ENCODE data around the gene EPN2. TPM values are rescaled to one million over a fixed set of nuclear protein-coding genes. Genes with fewer than 3 reads are reported as not detected.

Gene EPN2
- total and polyA plus RNA-seq, 2 experiments from 2014 or later: 19.0 to 35.9 TPM

DNA sequence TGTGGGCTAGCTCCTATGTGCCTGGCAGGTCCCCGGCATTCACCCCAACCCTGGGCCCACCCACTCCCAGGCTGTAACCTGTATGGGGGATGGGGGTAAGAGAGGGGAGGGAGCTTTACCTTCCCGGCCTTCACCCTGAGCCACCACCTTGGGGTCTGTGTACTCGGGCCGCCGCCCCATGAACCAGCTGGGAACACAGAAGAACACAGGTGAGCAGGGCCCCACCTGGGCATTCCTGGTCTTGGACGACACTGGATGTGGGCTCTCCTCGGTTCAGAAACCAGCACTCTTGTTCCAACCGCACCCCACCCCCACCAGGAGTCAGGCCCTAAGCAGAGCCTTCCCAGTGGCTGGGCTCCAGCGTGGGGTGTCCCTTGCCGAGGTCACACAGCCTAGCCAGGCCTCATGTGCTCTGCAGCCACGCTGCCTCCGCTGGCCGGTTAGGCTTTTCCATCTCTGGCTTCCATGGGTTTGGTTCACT, 106.5 kb downstream of the EPN2 start:
- Histone ChIP-seq H3K9me3 (ENCODE audit: low read depth) (no peaks in the 10 kb centered on the region), H3K27me3 (no peaks in the 10 kb centered on the region), H2AFZ (no peak overlapping the region), H3K4me2 (no peak overlapping the region), H3K36me3 (replicated peaks; ENCODE audit: insufficient read depth, low read depth) (no peaks in the 10 kb centered on the region), H3K9me2 (replicated peaks; ENCODE audit: insufficient read depth) (no peaks in the 10 kb centered on the region), H3K27ac (no peak overlapping the region), H3K79me2 (no peaks in the 10 kb centered on the region), H3K4me3 (no peak overlapping the region), H3K4me1 (ENCODE audit: insufficient read depth) (peaks cover 54% of the 10 kb centered on the region), H4K20me1 (ENCODE audit: insufficient read depth, poor library complexity, severe bottlenecking) (no peaks in the 10 kb centered on the region)
- no peak for DNase-seq (ENCODE audit: low spot score)
- TF ChIP-seq EZH2 (IDR thresholded peaks at IDR 0.05; ENCODE audit: borderline replicate concordance) (no peak), EZH2phosphoT487 (IDR thresholded peaks at IDR 0.05; ENCODE audit: low read depth, severe bottlenecking, unreplicated experiment) (no peak)
- TF ChIP-seq, protein P1, sequence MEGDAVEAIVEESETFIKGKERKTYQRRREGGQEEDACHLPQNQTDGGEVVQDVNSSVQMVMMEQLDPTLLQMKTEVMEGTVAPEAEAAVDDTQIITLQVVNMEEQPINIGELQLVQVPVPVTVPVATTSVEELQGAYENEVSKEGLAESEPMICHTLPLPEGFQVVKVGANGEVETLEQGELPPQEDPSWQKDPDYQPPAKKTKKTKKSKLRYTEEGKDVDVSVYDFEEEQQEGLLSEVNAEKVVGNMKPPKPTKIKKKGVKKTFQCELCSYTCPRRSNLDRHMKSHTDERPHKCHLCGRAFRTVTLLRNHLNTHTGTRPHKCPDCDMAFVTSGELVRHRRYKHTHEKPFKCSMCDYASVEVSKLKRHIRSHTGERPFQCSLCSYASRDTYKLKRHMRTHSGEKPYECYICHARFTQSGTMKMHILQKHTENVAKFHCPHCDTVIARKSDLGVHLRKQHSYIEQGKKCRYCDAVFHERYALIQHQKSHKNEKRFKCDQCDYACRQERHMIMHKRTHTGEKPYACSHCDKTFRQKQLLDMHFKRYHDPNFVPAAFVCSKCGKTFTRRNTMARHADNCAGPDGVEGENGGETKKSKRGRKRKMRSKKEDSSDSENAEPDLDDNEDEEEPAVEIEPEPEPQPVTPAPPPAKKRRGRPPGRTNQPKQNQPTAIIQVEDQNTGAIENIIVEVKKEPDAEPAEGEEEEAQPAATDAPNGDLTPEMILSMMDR (IDR thresholded peaks at IDR 0.05; ENCODE audit: poor library complexity): no peak
- 91% methylated on average over 13 of the region's 13 CpGs for WGBS (ENCODE audit: low lambda C conversion rate, missing lambda C conversion rate)

DNA sequence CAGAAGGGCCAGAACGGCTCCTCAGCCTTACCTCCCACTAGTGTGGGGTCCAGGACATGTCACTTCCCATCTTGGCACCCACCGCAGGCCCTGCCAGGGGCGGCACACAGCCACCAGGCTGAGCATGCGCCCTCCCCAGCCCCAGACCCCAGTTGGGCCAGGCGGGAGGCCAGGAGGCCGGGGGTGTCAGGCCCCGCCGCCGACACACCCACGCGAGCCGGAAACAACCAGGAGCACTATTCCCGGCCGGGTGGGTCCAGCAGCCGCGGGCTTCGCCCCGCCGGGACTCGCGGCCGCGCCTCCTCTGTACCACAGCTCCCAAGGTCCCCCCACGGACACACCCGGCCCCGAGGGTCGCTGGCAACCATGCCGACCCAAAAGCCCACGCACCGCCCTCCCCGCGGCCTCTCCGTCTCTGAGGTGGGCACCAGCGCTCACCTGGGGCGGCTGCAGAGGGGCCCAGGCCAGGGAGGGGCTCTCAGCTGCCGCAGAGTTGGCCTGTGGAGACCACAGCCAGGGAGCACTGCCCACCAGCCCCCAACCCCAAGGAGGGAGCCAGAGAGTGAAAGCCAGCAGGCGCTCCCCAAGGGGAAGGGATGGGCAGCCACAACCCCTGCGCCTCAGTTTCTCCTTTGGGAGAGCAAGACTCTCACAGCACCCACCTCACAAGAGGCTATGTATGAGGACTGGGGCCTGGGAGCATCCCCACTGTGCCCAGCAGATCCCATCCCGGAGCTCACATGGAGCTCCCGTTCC, 107.3 kb downstream of the EPN2 start:
- TF ChIP-seq EZH2 (IDR thresholded peaks at IDR 0.05; ENCODE audit: borderline replicate concordance) (no peak), EZH2phosphoT487 (IDR thresholded peaks at IDR 0.05; ENCODE audit: low read depth, severe bottlenecking, unreplicated experiment) (no peak)
- TF ChIP-seq, protein P1 (IDR thresholded peaks at IDR 0.05; ENCODE audit: poor library complexity): no peak
- Histone ChIP-seq H3K4me3 (no peak overlapping the region), H4K20me1 (ENCODE audit: insufficient read depth, poor library complexity, severe bottlenecking) (no peaks in the 10 kb centered on the region), H3K36me3 (replicated peaks; ENCODE audit: insufficient read depth, low read depth) (no peaks in the 10 kb centered on the region), H3K27ac (no peak overlapping the region), H3K4me1 (ENCODE audit: insufficient read depth) (peaks cover 53% of the 10 kb centered on the region), H3K79me2 (no peaks in the 10 kb centered on the region), H3K9me2 (replicated peaks; ENCODE audit: insufficient read depth) (no peaks in the 10 kb centered on the region), H3K9me3 (ENCODE audit: low read depth) (no peaks in the 10 kb centered on the region), H3K4me2 (no peak overlapping the region), H2AFZ (no peak overlapping the region), H3K27me3 (no peaks in the 10 kb centered on the region)
- WGBS (ENCODE audit: low lambda C conversion rate, missing lambda C conversion rate): 97% methylated on average over 39 of the region's 40 CpGs
- DNase-seq (ENCODE audit: low spot score): no peak

DNA sequence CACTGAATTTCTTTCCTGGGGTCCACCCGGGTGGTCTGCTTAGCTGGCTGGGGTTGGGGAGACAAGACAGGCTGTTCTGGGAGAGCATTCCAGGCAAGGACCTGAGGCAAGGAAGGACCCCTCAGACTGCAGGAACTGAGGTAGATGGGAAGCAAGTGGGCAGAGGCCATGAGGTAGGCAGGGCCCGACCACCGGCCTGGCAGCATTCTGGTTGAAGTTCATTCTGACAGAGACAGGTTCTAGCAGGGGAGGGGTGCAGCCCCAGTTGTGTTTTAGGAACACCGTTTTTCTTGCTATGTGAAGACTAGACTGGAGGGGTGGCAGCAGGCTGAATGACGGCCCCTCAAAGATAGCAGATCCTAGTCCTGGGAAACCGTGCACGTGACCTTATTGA, 107.9 kb downstream of the EPN2 start:
- no peak for TF ChIP-seq EZH2 (IDR thresholded peaks at IDR 0.05; ENCODE audit: borderline replicate concordance)
- TF ChIP-seq EZH2phosphoT487 (IDR thresholded peaks at IDR 0.05; ENCODE audit: low read depth, severe bottlenecking, unreplicated experiment): no peak
- TF ChIP-seq, protein P1 (IDR thresholded peaks at IDR 0.05; ENCODE audit: poor library complexity): no peak

More for the DNA sequence above, 107.9 kb downstream of the EPN2 start:
- Histone ChIP-seq H2AFZ (no peak overlapping the region), H3K36me3 (replicated peaks; ENCODE audit: insufficient read depth, low read depth) (no peaks in the 10 kb centered on the region), H3K27ac (no peak overlapping the region), H3K9me3 (ENCODE audit: low read depth) (no peaks in the 10 kb centered on the region), H3K4me3 (no peak overlapping the region), H3K4me2 (no peak overlapping the region), H3K27me3 (no peaks in the 10 kb centered on the region), H3K79me2 (no peaks in the 10 kb centered on the region), H3K4me1 (ENCODE audit: insufficient read depth) (peaks cover 53% of the 10 kb centered on the region), H4K20me1 (ENCODE audit: insufficient read depth, poor library complexity, severe bottlenecking) (no peaks in the 10 kb centered on the region), H3K9me2 (replicated peaks; ENCODE audit: insufficient read depth) (no peaks in the 10 kb centered on the region)
- WGBS (ENCODE audit: low lambda C conversion rate, missing lambda C conversion rate): 92% methylated on average over 7 of the region's 7 CpGs
- DNase-seq (ENCODE audit: low spot score): no peak

Measured in hepatocyte (in vitro differentiated cells).